ENCODE data around the gene ACSL5.
"Not testable (repeated sequence)": the region's sequence is repeated elsewhere in the genome, so short reads cannot be mapped to it uniquely, and the experiment has no call there.

ACSL5 gene

DNA sequence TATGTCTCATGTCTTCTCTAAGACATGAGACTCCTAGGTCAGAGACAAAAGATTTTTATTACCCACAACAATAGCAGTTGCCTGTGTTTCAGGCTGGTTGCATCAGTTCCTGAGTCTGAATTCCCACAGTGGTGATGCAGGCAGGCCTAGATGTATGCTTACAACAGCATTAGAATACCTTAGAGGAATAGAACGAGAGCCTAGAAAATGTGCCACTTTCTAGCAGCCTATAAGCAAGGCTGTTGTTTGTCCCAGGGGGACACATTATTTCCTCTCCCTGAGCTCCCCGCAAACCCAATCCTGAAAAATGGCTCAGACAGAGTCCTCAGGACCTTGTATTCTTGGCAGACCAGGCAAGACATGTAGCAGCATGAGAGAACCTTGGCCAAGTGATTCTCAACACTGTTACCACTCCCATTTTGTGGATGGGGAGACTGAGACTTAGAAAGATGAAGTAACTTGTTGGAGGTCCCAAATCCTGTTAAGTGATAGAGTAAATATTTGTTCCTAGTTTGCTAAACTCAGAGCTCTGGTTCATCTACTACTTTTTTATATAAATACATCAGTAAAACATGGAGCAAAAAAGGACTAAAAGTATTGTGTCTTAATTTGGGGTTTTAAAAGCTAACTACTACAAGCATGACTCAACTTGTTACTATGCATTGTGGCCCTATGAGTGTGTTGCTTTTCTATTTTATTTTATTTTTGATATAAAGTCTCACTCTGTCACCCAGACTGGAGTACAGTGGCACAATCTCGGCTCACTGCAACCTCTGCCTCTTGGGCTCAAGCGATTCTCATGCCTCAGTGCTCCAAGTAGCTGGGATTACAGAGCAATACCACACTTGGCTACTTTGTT, 87.3 kb downstream of the ACSL5 start:
- no peak for DNase-seq (ENCODE audit: low read depth in 2 of 2)

DNA sequence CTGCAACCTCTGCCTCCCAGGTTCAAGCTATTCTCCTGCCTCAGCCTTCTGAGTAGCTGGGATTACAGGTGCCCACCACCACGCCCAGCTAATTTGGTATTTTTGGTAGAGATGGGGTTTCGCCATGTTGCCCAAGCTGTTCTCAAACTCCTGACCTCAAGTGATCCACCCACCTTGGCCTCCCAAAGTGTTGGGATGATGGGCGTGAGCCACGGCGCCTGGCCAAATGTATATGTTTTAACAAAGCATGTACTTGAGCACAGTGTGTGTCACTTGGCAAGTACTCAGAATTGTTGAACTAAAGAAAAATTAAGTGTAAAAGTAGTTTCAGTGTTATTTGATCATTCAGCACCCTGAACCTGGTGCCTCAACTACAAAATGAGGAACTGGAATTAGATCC, 90.2 kb downstream of the ACSL5 start:
- DNase-seq (ENCODE audit: low read depth in 2 of 2), result not testable (repeated sequence)

- no peak for DNase-seq (ENCODE audit: low read depth in 2 of 2)
Observed at GRCh38 chr10:112465299-112465883, 91.5 kb downstream of the ACSL5 start.

GRCh38 chr10:112466802-112467201, 92.9 kb downstream of the ACSL5 start:
- DNase-seq (ENCODE audit: low read depth in 2 of 2), result no peak

GRCh38 chr10:112467541-112468075, 93.7 kb downstream of the ACSL5 start:
- no peak for DNase-seq (ENCODE audit: low read depth in 2 of 2)

DNA sequence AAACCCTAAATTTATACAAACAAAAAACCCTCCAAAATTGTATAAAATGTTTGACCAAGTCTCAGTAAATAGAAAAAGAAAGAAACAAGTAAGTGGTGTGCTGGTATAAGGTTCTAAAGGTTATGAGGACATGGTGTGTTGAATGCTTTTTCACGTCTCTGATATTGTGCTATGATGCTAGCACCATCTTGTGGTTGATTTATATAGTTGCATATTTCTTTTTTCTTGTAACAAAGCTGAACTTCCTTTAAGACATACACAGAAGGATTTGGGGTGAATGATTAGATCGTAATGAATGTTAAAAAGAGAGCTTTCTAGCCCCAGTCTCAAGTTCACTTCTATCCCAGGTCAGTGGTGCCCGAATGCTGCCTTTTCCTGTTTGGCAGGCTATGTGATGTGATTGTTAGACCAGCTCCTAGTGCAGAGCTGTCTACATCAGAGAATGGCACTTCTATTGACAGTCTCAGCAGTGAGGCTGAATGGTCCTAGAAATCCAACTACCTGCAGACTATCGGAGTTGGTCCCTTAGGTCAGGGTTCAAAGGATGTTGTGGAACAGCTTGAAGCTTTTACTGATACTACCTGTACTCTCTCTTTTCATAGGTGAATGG, 98.1 kb downstream of the ACSL5 start:
- DNase-seq (ENCODE audit: low read depth in 2 of 2), result no peak

GRCh38 chr10:112475575-112476218, 101.8 kb downstream of the ACSL5 start:
- no peak for DNase-seq (ENCODE audit: low read depth in 2 of 2)

All from stimulated activated CD8-positive, alpha-beta memory T cell treated with anti-CD3 and anti-CD28 coated beads, Interleukin-15, amount 100 ng/mL, for 4 hours (primary cell).